ENCODE measurements around the gene SLBP.

Gene SLBP

DNA sequence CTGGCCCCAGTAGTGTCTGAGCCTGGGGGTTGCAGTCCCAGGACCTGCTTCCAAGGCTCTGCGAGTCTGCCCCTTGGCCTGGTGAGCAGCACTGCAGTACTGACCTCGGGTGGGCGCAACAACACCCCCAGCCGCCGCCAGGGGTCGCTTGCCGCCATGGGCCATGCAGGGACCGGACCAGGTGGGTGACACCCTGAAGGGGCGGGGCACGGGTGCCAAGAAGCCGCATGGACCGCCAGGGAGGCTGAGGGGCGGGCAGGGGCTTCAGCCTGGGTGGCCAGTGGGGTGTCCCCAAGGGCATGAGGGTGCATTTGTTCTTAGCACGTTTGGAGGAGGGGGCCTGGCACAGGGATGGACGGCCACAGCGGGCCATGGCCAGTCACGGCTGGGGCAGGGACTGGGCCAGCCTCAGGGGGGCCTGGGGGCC is 34.2 kb upstream of the SLBP start:
- TF ChIP-seq, protein P1, sequence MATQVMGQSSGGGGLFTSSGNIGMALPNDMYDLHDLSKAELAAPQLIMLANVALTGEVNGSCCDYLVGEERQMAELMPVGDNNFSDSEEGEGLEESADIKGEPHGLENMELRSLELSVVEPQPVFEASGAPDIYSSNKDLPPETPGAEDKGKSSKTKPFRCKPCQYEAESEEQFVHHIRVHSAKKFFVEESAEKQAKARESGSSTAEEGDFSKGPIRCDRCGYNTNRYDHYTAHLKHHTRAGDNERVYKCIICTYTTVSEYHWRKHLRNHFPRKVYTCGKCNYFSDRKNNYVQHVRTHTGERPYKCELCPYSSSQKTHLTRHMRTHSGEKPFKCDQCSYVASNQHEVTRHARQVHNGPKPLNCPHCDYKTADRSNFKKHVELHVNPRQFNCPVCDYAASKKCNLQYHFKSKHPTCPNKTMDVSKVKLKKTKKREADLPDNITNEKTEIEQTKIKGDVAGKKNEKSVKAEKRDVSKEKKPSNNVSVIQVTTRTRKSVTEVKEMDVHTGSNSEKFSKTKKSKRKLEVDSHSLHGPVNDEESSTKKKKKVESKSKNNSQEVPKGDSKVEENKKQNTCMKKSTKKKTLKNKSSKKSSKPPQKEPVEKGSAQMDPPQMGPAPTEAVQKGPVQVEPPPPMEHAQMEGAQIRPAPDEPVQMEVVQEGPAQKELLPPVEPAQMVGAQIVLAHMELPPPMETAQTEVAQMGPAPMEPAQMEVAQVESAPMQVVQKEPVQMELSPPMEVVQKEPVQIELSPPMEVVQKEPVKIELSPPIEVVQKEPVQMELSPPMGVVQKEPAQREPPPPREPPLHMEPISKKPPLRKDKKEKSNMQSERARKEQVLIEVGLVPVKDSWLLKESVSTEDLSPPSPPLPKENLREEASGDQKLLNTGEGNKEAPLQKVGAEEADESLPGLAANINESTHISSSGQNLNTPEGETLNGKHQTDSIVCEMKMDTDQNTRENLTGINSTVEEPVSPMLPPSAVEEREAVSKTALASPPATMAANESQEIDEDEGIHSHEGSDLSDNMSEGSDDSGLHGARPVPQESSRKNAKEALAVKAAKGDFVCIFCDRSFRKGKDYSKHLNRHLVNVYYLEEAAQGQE (IDR thresholded peaks at IDR 0.05; ENCODE audit: insufficient read depth in 1 of 2, low read depth in 2 of 2, low read length in 2 of 2), result no peak
- TF ChIP-seq POLR2AphosphoS5 (IDR thresholded peaks at IDR 0.05; ENCODE audit: low read depth, low read length) (no peak), TAF1 (IDR thresholded peaks at IDR 0.05; ENCODE audit: borderline replicate concordance, insufficient read depth, low read length) (no peak), FOXP2 (optimal IDR thresholded peaks at IDR 0.05; ENCODE audit: borderline replicate concordance, extremely low read depth, extremely low read length, insufficient read depth) (no peak), SIN3A (IDR thresholded peaks at IDR 0.05; ENCODE audit: borderline replicate concordance, insufficient read depth, low read length) (no peak)

DNA sequence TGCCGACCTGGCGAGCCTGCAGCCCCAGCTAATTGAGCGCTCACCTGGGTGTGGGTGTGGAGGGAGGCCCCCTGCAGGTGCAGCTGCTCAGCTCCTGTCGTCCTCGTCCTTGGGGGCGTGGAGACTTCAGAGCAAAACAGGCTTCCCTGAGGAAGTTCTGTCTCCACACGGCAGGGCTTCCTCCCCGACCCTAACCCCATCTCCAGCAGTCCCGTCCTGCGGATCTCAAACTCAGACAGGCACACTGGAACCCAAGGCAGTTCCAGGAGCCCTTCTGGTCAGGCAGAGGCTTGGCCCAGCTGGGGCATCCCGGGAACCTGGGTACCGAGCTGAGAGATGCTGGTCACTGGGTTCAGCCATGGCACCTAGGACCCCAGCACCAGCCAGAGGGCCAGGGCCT is 33.6 kb upstream of the SLBP start:
- TF ChIP-seq TAF1 (IDR thresholded peaks at IDR 0.05; ENCODE audit: borderline replicate concordance, insufficient read depth, low read length) (no peak), SIN3A (IDR thresholded peaks at IDR 0.05; ENCODE audit: borderline replicate concordance, insufficient read depth, low read length) (no peak), FOXP2 (optimal IDR thresholded peaks at IDR 0.05; ENCODE audit: borderline replicate concordance, extremely low read depth, extremely low read length, insufficient read depth) (no peak), POLR2AphosphoS5 (IDR thresholded peaks at IDR 0.05; ENCODE audit: low read depth, low read length) (no peak)
- TF ChIP-seq, protein P1 (IDR thresholded peaks at IDR 0.05; ENCODE audit: insufficient read depth in 1 of 2, low read depth in 2 of 2, low read length in 2 of 2), result no peak

DNA sequence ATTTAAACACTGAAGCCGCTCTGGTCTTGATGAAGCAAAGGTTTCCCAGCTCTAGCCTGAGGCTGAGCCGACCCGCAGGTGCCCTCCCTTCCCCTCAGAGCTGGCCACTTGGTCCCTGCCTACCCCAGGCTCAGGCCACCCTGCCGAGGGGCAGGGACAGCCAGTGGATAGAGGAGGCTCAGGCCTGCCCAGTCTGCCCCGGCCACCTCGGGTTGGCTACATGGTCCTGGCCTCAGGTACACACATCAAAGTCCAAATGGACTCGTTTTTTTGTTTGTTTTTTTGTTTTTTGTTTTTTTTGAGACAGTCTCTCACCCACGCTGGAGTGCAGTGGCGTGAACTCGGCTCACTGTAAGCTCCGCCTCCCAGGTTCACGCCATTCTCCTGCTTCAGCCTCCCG is 33.0 kb upstream of the SLBP start:
- TF ChIP-seq FOXP2 (optimal IDR thresholded peaks at IDR 0.05; ENCODE audit: borderline replicate concordance, extremely low read depth, extremely low read length, insufficient read depth) (no peak), TAF1 (IDR thresholded peaks at IDR 0.05; ENCODE audit: borderline replicate concordance, insufficient read depth, low read length) (no peak), POLR2AphosphoS5 (IDR thresholded peaks at IDR 0.05; ENCODE audit: low read depth, low read length) (peak; percentile 5), SIN3A (IDR thresholded peaks at IDR 0.05; ENCODE audit: borderline replicate concordance, insufficient read depth, low read length) (no peak)
- TF ChIP-seq, protein P1 (IDR thresholded peaks at IDR 0.05; ENCODE audit: insufficient read depth in 1 of 2, low read depth in 2 of 2, low read length in 2 of 2), result no peak

DNA sequence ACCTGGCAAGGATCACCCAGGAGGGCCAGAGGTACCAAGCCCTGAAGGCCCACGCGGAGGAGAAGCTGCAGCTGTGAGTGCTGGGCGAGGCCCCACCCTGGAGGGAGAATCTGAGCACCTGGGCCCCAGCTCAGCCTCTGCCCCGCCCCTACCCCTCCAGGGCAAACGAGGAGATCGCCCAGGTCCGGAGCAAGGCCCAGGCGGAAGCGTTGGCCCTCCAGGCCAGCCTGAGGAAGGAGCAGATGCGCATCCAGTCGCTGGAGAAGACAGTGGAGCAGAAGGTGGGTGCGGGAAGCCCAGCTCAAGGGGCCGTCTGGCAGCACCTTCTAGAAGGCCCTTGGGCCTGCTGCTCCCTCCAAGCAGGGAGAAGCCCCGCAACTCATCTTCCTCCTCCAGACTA is 32.4 kb upstream of the SLBP start:
- no peak for TF ChIP-seq FOXP2 (optimal IDR thresholded peaks at IDR 0.05; ENCODE audit: borderline replicate concordance, extremely low read depth, extremely low read length, insufficient read depth)
- TF ChIP-seq, protein P1 (IDR thresholded peaks at IDR 0.05; ENCODE audit: insufficient read depth in 1 of 2, low read depth in 2 of 2, low read length in 2 of 2), result no peak
- no peak for TF ChIP-seq TAF1 (IDR thresholded peaks at IDR 0.05; ENCODE audit: borderline replicate concordance, insufficient read depth, low read length)
- TF ChIP-seq POLR2AphosphoS5 (IDR thresholded peaks at IDR 0.05; ENCODE audit: low read depth, low read length), result no peak
- no peak for TF ChIP-seq SIN3A (IDR thresholded peaks at IDR 0.05; ENCODE audit: borderline replicate concordance, insufficient read depth, low read length)

DNA sequence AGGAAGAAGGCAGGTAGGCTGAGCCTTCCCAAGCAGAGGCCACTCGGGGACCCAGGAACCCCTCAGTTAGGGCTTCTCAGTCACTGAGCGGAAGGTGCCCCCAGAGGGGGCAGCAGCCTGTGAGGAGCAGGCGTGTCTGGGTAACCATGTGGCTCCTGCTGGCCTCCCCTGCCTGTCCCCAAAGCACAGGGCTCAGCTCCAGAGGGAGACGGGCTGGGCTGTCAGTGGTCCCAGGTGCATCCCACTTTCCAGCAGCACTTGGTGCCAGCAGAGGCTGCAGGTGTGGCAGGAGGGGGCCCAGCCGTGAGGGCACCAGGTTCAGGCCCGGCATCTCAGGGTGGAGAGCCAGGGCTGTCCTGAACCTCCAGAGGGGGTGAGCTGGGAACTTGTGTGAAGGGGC is 31.9 kb upstream of the SLBP start:
- TF ChIP-seq TAF1 (IDR thresholded peaks at IDR 0.05; ENCODE audit: borderline replicate concordance, insufficient read depth, low read length) (no peak), SIN3A (IDR thresholded peaks at IDR 0.05; ENCODE audit: borderline replicate concordance, insufficient read depth, low read length) (no peak), POLR2AphosphoS5 (IDR thresholded peaks at IDR 0.05; ENCODE audit: low read depth, low read length) (no peak), FOXP2 (optimal IDR thresholded peaks at IDR 0.05; ENCODE audit: borderline replicate concordance, extremely low read depth, extremely low read length, insufficient read depth) (no peak)
- TF ChIP-seq, protein P1 (IDR thresholded peaks at IDR 0.05; ENCODE audit: insufficient read depth in 1 of 2, low read depth in 2 of 2, low read length in 2 of 2), result no peak
